ENCODE data around the gene BNC2. TPM values are rescaled to one million over a fixed set of nuclear protein-coding genes. Genes with fewer than 3 reads are reported as not detected.
A peak's percentile ranks its signal among the peaks of the same experiment; 100 is the strongest.

BNC2 gene
- total RNA-seq, 1 donor, result 53.9 TPM

- peaks cover 43% of the 10 kb centered on the region for H3K4me1 ChIP-seq (ENCODE audit: insufficient read depth, low read length)
- no peaks in the 10 kb centered on the region for H3K27me3 ChIP-seq (ENCODE audit: insufficient read depth, low read length)
- DNase-seq (ENCODE audit: insufficient read length, low spot score, missing footprints), result no peak
- no peaks in the 10 kb centered on the region for H3K9me3 ChIP-seq (ENCODE audit: low read depth, low read length)
- no peak overlapping the region for H2AFZ ChIP-seq (ENCODE audit: low read length)
- H3K4me2 ChIP-seq (ENCODE audit: insufficient read depth, low read length), result no peak overlapping the region
- H3K4me3 ChIP-seq (ENCODE audit: insufficient read depth, low read length), result no peak overlapping the region
- no peaks in the 10 kb centered on the region for H4K20me1 ChIP-seq (ENCODE audit: insufficient read depth, low read length)
- H3K36me3 ChIP-seq (ENCODE audit: insufficient read depth, low read length), result no peaks in the 10 kb centered on the region
- TF ChIP-seq CTCF (IDR thresholded peaks at IDR 0.05; ENCODE audit: extremely low read depth, low read depth, low read length), result no peak
- no peaks in the 10 kb centered on the region for H3K79me2 ChIP-seq (ENCODE audit: insufficient read depth, low read length)
- H3K27ac ChIP-seq (ENCODE audit: low read depth, low read length), result peak overlapping the region; percentile 73
These were observed 457.7 kb downstream of the BNC2 start for GRCh38 chr9:16412740-16413139.

- Histone ChIP-seq H3K27me3 (ENCODE audit: insufficient read depth, low read length) (no peaks in the 10 kb centered on the region), H3K9me3 (ENCODE audit: low read depth, low read length) (no peaks in the 10 kb centered on the region), H3K4me2 (ENCODE audit: insufficient read depth, low read length) (no peak overlapping the region), H3K4me1 (ENCODE audit: insufficient read depth, low read length) (peaks cover 30% of the 10 kb centered on the region), H3K4me3 (ENCODE audit: insufficient read depth, low read length) (no peak overlapping the region), H3K36me3 (ENCODE audit: insufficient read depth, low read length) (no peaks in the 10 kb centered on the region), H3K79me2 (ENCODE audit: insufficient read depth, low read length) (no peaks in the 10 kb centered on the region), H4K20me1 (ENCODE audit: insufficient read depth, low read length) (no peaks in the 10 kb centered on the region), H2AFZ (ENCODE audit: low read length) (no peak overlapping the region), H3K27ac (ENCODE audit: low read depth, low read length) (no peak overlapping the region)
- no peak for TF ChIP-seq CTCF (IDR thresholded peaks at IDR 0.05; ENCODE audit: extremely low read depth, low read depth, low read length)
- DNase-seq (ENCODE audit: insufficient read length, low spot score, missing footprints), result no peak
These were observed 459.2 kb downstream of the BNC2 start for GRCh38 chr9:16411311-16411710.

- no peak for DNase-seq (ENCODE audit: insufficient read length, low spot score, missing footprints)
- no peaks in the 10 kb centered on the region for H3K9me3 ChIP-seq (ENCODE audit: low read depth, low read length)
- no peaks in the 10 kb centered on the region for H3K79me2 ChIP-seq (ENCODE audit: insufficient read depth, low read length)
These were observed 459.7 kb downstream of the BNC2 start for GRCh38 chr9:16410601-16411280.

GRCh38 chr9:16407617-16408016 lies 462.9 kb downstream of the BNC2 start:
- Histone ChIP-seq H3K27me3 (ENCODE audit: insufficient read depth, low read length) (no peaks in the 10 kb centered on the region), H3K27ac (ENCODE audit: low read depth, low read length) (no peak overlapping the region), H3K4me3 (ENCODE audit: insufficient read depth, low read length) (no peak overlapping the region), H3K4me1 (ENCODE audit: insufficient read depth, low read length) (peaks cover 6% of the 10 kb centered on the region), H3K4me2 (ENCODE audit: insufficient read depth, low read length) (no peak overlapping the region), H2AFZ (ENCODE audit: low read length) (no peak overlapping the region), H3K36me3 (ENCODE audit: insufficient read depth, low read length) (no peaks in the 10 kb centered on the region), H3K79me2 (ENCODE audit: insufficient read depth, low read length) (no peaks in the 10 kb centered on the region), H3K9me3 (ENCODE audit: low read depth, low read length) (no peaks in the 10 kb centered on the region), H4K20me1 (ENCODE audit: insufficient read depth, low read length) (no peaks in the 10 kb centered on the region)
- TF ChIP-seq CTCF (IDR thresholded peaks at IDR 0.05; ENCODE audit: extremely low read depth, low read depth, low read length), result no peak
- DNase-seq (ENCODE audit: insufficient read length, low spot score, missing footprints), result no peak

More at GRCh38 chr9:16410601-16411280, 459.7 kb downstream of the BNC2 start:
- Histone ChIP-seq H3K4me1 (ENCODE audit: insufficient read depth, low read length) (peaks cover 30% of the 10 kb centered on the region), H3K4me2 (ENCODE audit: insufficient read depth, low read length) (no peak overlapping the region), H4K20me1 (ENCODE audit: insufficient read depth, low read length) (no peaks in the 10 kb centered on the region), H2AFZ (ENCODE audit: low read length) (no peak overlapping the region), H3K27ac (ENCODE audit: low read depth, low read length) (no peak overlapping the region), H3K27me3 (ENCODE audit: insufficient read depth, low read length) (no peaks in the 10 kb centered on the region), H3K36me3 (ENCODE audit: insufficient read depth, low read length) (no peaks in the 10 kb centered on the region), H3K4me3 (ENCODE audit: insufficient read depth, low read length) (no peak overlapping the region)
- no peak for TF ChIP-seq CTCF (IDR thresholded peaks at IDR 0.05; ENCODE audit: extremely low read depth, low read depth, low read length)
